HepG2 (cell line): ENCODE results near the gene CD58. TPM values are rescaled to one million over a fixed set of nuclear protein-coding genes. Genes with fewer than 3 reads are reported as not detected.

Experiments
- ATF4 ChIP-seq, 2 experiments: fragments of 450-650 bp in 1 of 2; sonication (generic) in 1 of 2; formaldehyde crosslinking; IDR thresholded peaks; 2 replicates each; pipeline versions ENCODE4 v1.5.0 to v1.8.0; 2020 to 2022; ENCODE audit warnings: mild to moderate bottlenecking in 1 of 2, missing genetic modification reagents in 1 of 2
- SKIL ChIP-seq: sonication (generic); formaldehyde crosslinking; IDR thresholded peaks from 2 replicates; pipeline ENCODE4 v1.8.0; 2022; ENCODE audit warnings: missing genetic modification reagents, mild to moderate bottlenecking, moderate library complexity, borderline replicate concordance
- ZBTB21 ChIP-seq: sonication (generic); formaldehyde crosslinking; IDR thresholded peaks from 2 replicates; pipeline ENCODE4 v1.4.0; 2020; ENCODE audit warnings: missing genetic modification reagents
- ZBTB37 ChIP-seq: sonication (generic); formaldehyde crosslinking; IDR thresholded peaks from 2 replicates; pipeline ENCODE4 v1.4.0; 2020; ENCODE audit warnings: mild to moderate bottlenecking, missing genetic modification reagents
- ZNF576 ChIP-seq: sonication (generic); formaldehyde crosslinking; IDR thresholded peaks from 2 replicates; pipeline ENCODE4 v1.4.0; 2020; ENCODE audit warnings: mild to moderate bottlenecking, missing genetic modification reagents
- polyA plus RNA-seq, 8 experiments: library from polyadenylated mRNA; depleted of rRNA in 3 of 8; stranded (reverse) in 7 of 8; unstranded in 1 of 8; fragments of >200 nt; fragmentation: Illumina TruSeq in 4 of 8; extraction: Trizol in 4 of 8; gene quantifications; 2 replicates each; pipeline versions ENCODE4 v1.2.1 to v1.2.3, GENCODE V29; 2011 to 2016; ENCODE audit warnings: low read depth in 4 of 8, missing spikeins in 1 of 8, mixed read lengths in 1 of 8; ENCODE audit not compliant: insufficient read depth in 1 of 8
- total RNA-seq, 5 experiments: library from RNA; depleted of rRNA; stranded (reverse); fragments of >200 nt; fragmentation: Illumina TruSeq; extraction: Trizol; gene quantifications; 2 replicates each; pipeline ENCODE4 v1.2.3, GENCODE V29; 2016; ENCODE audit warnings: low read depth in 1 of 5

The CD58 gene
- total and polyA plus RNA-seq, 2 of the 13 experiments (the other 11 are each of a cell fraction or from before 2014, with no cell fraction given): 9.4 to 13.5 TPM

GRCh38 chr1:116504308-116505156 lies 66.3 kb downstream of the CD58 start (continued):
- TF ChIP-seq ZNF576 (CRISPR knock-in tag): no peak
- TF ChIP-seq ZBTB21 (CRISPR knock-in tag): peak; percentile 50; the same call in 1 of the 2 replicates
- no peak for TF ChIP-seq SKIL (CRISPR knock-in tag)
- peak in 1 of 2 experiments; percentile 22; a peak in 1 of 4 replicates for TF ChIP-seq ATF4 (CRISPR knock-in tag; IDR thresholded peaks at IDR 0.05)
- TF ChIP-seq ZBTB37: no peak
